GM18507 (cell line): ENCODE data around the gene CTNNA2.

ENCODE experiments used
- DNase-seq: peaks from one replicate; pipeline ENCODE4 v3.0.0; 2011; ENCODE audit warnings: low read depth; ENCODE audit not compliant: insufficient read length; ENCODE audit errors: extremely low spot score
- FAIRE-seq: peaks from 2 replicates; lab custom pipeline; 2011; peaks lifted over from hg19 to GRCh38; lab: Jason Lieb, UNC

Gene CTNNA2

DNA sequence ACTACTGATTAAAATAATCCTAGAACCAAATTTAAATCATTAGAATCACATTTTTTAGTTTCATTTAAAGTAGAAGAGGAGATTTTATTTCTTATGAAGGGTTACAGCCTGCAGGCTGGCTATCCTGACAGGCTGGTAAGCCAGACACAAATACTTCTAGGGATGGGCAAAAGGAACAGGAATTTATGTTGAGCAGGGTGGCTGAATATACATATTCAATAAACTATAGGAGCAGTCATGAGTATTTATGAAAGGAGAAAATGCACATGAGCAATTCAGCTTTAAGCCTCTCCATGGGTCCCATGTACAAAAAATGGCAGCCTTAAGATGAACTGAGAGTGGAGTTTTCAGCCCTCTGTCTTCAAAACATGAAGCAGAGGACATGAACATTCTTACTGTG lies 182.4 kb downstream of the CTNNA2 start:
- DNase-seq (no peak), FAIRE-seq (no peak)

DNA sequence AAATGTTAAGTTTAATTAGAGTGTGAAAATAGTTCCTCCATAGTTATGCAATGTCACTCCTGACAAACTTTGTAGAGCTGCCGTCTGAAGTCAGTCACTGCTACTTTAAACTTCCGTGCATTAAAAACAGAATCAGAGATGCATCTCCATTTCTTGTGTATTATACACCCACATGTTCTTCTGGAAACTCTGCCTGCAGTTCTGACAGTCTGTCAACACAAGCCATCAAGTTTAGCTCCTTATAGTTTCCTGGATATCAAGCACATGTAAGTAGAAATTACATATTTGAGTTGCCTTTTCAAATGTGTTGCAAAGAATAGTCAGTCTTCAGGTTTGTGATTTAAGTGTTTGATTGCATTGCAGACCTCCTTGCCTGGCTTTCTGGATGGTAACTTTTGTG lies 184.3 kb downstream of the CTNNA2 start:
- FAIRE-seq (no peak), DNase-seq (no peak)

DNA sequence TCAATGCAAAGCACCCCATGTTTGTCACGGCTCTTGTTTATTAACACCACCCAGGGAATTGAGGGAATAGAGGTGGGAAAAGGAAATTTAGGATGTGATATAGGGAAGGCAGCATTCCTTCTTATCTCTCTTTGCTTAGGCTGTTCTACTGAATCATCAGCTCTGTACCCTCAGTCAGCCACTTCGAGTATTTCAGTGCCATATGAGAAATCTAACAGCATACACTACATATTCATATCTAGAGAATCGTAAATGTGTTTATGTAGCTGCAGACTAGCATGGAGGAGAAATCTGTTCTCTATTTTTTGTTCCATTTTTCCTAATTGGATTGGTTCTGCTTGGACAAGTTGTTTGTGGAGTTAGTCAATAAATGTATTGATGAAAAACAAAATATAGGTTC lies 187.8 kb downstream of the CTNNA2 start:
- no peak for DNase-seq
- no peak for FAIRE-seq

DNA sequence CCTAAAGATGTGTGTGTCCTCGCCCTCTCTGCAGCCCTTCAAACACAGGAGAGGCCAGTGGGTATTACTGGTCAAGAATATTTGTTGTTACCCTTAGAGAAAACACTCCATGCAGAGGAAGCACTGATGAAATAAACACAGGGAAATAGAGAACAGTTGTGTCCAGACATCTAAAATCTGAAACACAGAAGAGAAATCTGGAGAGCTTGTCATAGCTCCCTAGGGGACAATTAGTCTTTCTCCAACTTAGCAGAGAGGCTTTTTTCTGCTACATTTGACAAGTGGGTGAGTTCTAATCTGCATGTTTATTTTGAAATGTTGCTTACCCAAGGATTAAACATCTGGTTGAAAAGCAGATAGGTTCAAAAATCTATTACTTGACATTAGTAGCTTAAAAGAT lies 190.1 kb downstream of the CTNNA2 start:
- no peak for FAIRE-seq
- no peak for DNase-seq

DNA sequence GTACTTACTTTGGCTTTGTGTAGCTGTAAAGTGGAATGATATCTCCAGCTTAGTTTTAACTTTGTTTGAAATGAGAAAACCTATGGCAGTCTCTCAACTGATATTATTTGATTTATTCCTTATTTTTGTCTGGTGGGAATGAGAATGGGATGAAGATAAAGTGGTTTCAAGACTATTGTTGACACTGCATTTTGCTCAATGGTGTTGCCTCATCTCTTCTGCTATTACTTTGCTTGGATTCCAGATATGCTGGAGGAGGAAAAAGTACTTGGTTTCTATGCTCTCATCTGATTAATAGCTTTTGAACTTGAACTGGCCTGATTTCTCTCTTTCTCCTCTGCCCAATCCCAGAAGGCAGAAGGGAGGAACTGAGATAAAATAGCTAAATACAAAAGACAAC lies 198.2 kb downstream of the CTNNA2 start:
- no peak for DNase-seq
- FAIRE-seq: no peak

DNA sequence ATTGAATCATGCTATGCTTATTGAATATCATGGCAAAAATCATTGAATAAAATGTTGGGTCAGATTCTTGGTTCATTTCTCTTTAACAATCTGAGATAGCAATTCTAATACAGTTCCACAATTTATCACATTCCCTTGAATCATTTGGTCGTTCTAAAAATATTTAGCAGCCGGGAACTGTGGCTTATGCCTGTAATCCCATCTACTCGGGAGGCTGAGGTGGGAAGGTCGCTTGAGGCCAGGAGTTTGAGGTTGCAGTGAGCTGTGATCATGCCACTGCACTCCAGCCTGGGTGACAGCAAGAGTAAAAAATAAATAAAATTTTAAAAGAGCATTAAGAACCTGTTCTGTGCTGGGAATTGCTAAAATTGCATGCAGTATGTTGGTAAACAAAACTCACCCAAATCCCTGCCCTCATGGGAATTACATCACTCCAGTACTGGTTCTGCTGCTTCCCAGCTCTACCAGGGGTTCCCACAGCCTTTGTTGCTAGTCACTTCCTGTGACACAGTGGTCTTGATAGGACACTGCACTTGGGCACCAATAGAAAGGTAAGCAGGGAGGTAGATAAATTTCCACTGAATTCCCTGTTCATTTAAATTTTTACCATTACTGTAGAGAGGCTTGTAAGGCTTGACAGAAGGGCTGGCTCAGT lies 200.4 kb downstream of the CTNNA2 start:
- FAIRE-seq (no peak), DNase-seq (no peak)

DNA sequence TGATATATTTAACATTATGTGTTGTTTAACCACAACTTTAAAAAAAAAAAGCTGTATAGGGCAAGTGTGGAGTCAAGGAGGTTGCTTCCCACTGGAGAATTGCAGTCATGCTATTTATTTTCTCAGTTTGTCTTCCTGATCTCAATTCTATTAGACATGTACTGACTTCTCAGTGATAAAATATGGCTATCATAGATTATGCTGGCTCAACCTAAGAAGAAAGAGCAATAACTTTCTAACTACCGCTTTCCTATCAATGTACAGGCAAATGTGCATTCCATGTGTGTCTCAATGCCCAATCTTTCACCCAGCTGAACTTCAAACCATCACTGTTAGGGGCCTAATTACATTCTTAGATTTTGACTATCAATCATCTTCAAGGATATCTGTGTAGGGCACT lies 201.4 kb downstream of the CTNNA2 start:
- FAIRE-seq (no peak), DNase-seq (no peak)

DNA sequence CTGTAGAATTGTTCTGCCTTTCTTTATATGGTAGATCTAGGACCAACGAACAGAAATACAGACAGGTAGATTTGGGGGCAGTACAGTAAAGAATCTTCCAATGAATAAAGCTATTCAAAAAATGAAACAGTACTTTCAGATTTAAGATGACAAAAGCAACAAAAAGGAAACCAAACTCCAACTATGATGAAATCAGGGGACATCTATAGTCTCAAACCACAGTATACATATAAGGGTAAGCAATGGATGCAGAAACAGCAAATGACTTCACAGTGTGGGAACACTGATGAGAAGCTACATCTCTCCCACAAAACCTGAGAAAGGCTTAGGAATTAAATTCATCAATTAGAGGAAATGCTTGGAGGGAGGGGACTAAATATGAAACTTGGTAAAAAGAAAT lies 202.5 kb downstream of the CTNNA2 start:
- DNase-seq (no peak), FAIRE-seq (no peak)

DNA sequence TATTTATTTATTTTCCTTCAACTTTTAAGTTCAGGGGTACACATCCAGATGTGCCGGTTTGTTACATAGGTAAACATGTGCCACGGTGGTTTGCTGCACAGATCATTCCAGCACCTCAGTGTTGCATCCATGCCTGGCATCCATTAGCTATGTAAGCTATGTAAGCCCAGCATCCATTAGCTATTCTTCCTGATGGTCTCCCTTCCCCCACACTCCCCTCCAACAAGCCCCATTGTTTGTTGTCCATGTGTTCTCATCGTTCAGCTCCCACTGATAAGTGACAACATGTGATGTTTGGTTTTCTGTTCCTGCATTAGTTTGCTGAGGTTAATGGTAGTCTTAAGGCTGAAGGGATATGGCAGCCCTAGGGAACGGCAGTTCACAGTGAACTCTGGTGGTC lies 203.4 kb downstream of the CTNNA2 start:
- FAIRE-seq (no peak), DNase-seq (no peak)

DNA sequence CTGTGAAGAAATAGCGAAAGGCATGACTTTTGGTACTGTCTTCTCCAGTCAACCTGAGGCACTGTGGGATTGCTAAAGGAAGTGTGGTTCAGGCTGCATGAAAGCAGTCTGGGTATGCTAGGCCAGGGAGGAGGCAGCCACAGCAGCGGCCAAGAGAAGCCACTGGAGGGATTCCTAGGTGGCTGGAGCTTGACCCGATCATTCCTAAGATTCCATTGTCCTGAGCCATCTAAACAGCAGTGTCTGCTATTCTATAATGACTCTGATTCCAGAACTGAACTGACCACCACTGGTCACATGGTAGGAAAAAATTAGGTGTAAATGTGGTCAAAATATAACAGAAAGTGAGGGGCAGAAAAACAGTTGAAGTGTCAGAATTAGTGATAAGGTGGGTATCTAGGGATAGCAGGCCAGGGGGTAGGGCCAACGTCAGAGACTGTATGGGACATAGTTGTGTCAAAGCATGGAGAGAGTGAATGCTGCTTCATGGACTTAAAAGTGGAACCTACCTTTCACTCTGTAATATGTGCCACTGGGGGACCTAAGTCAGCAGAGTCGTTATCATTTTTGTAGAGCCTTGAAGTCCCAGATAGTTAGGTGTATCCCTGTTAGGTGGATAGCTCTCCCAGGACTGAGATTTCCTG lies 204.6 kb downstream of the CTNNA2 start:
- FAIRE-seq: no peak
- no peak for DNase-seq

DNA sequence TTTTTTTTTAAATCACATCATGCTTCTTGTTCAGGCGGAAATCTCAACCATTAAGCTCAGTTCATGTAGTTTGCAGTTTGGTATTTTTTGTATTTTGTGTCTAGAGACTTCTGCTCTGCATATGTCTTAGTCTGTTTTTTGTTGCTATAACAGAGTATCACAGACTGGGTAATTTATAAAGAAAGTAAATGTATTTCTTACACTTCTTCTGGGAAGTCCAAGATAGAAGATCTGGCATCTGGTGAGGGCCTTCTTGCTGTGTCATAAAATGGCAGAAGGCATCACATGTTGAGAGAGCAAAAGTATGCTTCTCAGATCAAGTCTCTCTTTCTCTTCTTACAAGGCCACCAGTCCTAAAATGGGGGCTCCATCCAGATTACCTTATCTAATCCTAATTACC lies 208.2 kb downstream of the CTNNA2 start:
- DNase-seq (no peak), FAIRE-seq (no peak)

DNA sequence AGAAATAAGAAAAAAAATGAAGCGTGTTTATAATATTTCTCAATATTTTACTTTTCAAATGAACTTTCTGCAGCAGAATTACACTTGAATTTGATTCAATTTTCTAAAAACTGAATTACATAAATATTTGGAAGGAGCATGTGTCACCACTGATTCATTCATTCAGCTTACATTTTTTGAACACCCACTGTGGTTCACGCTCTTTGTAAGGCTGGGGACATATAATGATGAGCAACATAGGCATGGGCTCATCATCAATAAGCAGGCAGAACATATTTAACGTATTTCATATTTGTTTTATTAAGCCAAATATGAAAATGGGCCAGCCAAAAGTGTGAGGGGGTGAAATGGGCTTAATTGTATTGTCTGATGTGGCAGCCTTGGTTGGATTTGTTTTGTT lies 209.1 kb downstream of the CTNNA2 start:
- FAIRE-seq: no peak
- DNase-seq: no peak

DNA sequence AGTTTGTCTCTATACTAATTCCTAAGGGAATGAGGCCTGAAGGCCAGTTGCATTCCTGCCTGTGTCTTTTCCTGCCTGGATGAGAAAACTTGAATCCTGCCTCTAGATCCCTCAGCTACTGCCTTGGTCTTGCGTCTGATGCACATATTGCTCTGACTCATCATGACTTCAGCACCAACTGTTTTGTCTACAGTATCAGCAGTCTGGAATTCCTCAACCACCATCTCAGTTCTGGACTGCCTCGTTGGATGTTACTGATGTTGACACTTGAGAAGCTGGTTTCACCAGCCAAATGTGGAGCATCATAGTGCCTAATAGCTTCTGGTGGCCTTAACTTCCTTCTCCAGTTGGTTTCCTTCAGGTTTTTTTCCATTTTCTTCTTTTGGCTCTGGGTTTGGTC lies 211.0 kb downstream of the CTNNA2 start:
- DNase-seq: no peak
- FAIRE-seq: no peak

DNA sequence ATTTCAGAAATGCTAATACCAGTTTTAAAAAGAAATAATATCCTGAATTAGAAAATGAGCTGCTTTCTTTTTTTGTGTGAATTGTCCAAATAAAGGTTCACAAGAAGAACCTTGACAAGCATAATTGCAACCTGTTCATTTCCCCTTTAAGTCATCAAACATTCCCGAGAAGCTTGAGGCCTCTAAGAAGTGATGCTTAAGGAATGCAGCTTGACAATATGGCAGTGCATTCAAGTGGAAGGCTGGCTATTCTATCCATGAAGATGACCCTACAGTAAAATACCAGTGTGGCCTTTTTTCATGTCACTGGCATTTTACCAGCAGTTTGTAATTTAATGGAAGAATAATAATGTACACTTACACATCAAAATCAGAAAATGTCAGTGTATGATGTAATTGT lies 216.7 kb downstream of the CTNNA2 start:
- DNase-seq: no peak
- FAIRE-seq: no peak

DNA sequence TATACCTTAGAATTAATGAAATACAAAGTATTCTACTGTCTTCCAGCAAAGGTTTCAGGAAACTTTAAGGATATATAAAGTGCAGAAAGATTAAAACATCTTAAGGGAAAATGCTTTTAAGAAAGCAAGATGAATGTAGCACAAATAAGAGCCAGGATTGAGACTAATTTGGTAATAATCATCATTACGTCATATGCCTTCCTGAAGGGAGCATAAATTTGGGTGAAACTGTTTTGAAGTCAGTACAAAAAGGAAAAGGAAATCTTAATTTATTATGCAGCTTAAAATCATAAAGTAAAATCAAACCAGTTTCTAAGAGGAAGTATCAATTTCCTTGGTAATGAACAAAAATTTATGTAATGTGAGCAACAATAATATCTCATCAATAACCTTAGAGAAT lies 221.7 kb downstream of the CTNNA2 start:
- DNase-seq (no peak), FAIRE-seq (no peak)

DNA sequence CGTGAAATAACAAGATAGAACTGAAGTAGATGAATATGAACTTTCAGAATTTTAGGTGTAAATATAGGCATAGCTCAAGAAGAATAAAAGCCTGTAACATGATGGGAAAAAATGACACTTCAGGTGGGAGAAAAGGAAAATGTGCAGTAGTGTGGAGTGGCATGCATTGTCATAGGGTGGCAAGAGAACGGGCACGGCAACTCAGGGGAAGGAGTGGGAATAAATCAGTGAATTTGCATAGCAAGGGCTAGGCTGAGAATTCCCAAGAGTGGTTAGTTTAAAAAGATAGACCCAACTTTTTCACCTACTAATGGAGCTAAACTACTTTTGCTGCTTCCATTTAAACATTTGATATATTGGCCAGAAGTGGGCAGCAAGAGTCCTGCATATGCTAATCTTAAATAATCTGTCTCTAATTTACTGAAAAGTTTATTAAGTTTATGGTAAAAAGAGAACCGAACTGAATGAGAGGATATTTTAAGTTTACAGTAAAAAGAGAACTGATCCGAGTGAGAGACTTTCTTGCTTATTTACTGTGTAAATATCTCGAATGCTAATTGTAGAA lies 228.1 kb downstream of the CTNNA2 start:
- DNase-seq: no peak
- no peak for FAIRE-seq

DNA sequence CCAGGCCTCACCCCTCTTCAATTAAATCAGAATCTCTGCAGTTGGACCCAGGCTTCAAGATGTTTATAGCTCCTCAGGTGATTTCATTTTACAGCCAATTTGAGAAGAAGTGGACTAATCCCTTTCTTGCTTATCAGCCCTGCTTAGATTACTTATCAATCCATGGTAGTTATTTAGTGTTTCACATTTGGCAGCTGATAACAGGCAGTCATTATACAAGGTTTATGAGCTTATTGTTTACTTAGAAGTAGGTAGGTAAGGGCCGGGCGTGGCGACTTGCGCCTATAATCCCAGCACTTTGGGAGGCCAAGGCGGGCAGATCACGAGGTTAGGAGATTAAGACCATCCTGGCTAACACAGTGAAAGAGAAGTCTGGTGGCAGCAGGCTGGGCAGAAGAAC lies 237.5 kb downstream of the CTNNA2 start:
- no peak for FAIRE-seq
- DNase-seq: no peak

DNA sequence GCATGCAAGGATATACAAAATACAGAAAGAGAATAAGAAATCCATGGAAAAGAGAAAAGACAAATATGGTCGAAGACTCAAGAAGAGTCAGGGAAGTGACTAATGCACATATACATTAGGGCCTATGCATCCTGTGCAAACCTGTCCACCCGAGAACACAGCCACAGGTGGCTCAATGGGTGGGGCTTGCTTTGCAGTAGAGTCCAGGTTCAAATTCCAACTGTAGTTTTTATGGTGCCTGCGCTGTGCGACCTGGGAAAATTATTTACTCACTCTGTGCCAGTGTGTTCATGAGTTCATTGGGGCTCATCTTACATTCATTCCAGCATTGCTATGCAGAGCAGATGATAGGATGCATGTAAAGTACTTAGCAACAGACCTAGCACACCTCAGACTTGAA lies 244.7 kb downstream of the CTNNA2 start:
- FAIRE-seq (no peak), DNase-seq (no peak)

DNA sequence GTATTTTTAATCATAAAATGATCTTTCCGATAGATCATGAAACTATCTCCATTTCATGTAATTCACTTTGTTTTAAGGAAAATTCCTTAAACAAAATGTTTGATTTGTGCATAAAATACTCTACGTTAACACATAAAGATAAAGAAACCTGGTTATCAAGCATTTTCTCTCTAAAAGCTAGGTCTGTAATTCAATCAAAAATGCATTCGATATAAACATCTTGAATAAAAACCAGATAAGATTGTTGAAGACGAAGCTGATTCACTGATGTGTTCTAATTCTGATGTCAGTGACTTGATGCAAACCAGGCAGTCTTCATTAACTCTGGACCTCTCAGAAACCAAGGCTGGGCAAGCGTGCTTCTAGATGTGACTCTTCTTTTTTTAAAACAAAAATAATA lies 245.2 kb downstream of the CTNNA2 start:
- FAIRE-seq: no peak

DNA sequence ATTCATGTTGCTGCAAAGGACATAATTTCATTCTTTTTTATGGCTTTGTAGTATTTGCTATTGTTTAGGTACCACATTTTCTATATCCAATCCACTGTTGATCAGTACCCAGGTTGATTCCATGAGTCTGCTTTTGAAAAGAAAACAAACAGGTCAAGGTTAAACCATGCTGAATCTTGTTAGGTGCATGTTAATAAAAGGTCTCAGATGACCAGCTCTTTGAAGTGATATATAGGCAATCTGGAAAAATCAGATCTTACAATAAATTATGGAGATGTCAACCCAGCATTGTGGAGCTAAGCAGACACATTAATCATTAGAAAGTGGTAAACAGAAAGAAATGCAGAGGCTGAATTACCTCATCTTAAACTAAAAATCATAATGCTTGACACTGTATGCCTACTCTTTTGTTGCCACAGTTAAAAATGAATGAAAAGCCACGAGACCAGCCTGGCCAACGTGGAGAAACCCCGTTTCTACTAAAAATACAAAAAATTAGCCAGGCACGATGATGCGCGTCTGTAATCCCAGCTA lies 246.0 kb downstream of the CTNNA2 start:
- FAIRE-seq (no peak), DNase-seq (no peak)

More for the DNA sequence above, 245.2 kb downstream of the CTNNA2 start:
- no peak for DNase-seq

DNA sequence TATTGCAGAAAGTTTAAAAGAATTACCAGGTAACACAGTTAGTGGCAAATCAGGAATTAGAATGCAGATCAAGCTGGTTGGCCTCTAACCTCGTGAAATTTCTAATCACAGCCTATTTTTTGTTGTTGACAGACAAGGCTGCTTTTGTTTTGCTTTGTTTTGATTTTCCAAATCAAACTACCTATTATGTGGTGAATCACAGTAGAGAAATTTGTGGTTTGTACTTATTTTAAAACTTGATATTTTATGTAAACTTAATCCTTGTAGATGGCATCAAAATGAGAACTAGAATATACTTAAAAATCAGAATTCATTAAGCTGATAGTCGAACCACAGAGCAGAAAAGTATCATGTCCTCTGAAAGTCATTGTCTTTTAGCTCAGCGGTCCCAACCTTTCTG lies 258.1 kb downstream of the CTNNA2 start:
- DNase-seq: no peak
- no peak for FAIRE-seq
